ENCODE measurements around the gene RHCE. TPM values are rescaled to one million over a fixed set of nuclear protein-coding genes. Genes with fewer than 3 reads are reported as not detected.
"Not testable (repeated sequence)": the region's sequence is repeated elsewhere in the genome, so short reads cannot be mapped to it uniquely, and the experiment has no call there.

The RHCE gene
- total RNA-seq, 1 experiment from 2014 or later: 0.37 TPM

DNA sequence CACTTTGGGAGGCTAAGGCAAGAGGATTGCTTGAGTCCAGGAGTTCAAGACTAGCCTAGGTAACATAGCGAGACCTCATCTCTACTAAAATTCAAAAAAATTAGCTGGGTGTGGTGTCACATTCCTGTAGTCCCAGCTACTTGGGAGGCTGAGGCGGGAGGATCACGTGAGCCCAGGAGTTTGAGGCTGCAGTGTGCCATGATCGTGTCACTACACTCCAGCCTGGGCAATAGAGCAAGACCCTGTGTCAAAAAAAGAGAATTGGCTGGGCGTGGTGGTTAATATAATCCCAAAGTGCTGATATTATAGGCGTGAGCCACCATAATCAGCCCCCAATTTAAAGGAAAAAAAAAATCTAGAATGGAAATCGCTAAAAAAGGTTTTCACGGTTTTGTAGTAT is 17.0 kb upstream of the RHCE start:
- DNase-seq (ENCODE audit: low read depth, low spot score): no peak
- in situ Hi-C loops (cut with HindIII; ENCODE audit: low pct_unique_long_range_greater_than_20kb, low sequenced_read_pairs): no loop called here

DNA sequence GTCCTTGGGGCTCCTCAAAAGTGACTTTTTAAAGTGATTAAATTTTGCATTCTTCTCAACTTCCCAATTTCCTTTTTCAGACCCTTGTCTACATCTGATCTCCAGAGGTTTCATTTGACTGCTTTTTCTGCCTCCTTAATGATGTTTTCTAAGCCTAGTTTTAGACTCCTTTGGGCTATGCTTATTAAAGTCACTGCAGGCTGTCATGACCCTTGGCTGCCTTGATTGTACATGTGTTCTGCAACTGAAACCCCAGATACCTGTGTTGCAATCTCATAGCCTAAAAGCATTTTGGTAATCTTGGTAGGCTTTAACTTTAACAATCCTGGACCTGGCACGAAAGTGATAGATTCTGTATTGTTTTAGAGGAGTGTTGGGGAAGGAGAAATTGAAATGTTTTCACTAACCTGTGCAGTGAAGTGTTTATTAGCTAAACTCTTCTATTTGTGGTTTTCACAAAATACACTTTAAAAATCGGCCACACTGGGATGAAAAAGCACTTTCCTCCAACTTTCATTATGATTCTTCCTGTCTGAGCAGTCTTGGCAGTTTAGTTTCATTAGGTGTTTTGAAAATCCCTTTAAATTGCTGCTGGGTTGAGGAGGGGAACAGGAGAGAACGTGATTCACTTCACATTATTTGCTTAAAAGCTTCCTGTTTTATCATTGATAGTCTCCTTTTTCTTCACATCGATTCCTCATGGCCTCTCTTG is 14.9 kb upstream of the RHCE start:
- DNase-seq (ENCODE audit: low read depth, low spot score): no peak
- in situ Hi-C loops (cut with HindIII; ENCODE audit: low pct_unique_long_range_greater_than_20kb, low sequenced_read_pairs): no loop called here

DNA sequence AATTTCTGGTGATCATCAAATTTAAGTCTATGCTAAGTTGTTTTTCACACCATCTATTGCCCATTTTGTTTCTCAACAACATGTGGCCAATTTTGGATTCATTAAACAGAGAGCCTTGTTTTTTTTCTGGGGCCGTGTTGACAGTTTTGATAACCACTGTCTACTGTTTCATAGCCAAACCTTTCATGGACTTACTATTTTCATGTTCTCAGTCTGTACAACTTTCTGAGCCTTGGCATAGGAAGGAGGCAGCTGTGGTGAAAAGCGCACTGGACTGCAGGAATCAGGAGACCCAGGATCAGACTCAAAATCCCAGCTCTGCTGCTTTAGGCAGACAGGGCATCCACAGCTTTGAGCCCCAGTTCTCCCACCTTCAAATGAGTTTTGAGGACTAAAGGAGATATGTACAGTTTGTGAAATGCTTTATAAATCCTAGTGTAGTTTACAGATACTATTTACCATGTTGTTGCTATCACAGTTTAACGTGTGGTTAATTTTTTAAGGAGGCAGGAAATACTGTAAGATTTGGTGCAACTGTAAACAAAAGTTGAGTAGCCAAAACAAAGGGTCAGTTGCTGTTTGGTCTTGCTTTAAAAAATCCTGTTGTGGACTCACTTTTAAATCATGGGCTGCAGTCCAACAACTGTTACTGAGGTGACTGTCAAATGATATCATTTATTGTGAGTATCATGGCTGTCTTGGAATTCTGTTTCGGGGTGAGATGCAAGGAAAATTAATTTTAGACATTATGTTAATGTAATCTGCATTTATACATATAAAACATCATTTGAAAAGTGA is 13.0 kb upstream of the RHCE start:
- in situ Hi-C loops (cut with HindIII; ENCODE audit: low pct_unique_long_range_greater_than_20kb, low sequenced_read_pairs): no loop called here
- DNase-seq (ENCODE audit: low read depth, low spot score): no peak

DNA sequence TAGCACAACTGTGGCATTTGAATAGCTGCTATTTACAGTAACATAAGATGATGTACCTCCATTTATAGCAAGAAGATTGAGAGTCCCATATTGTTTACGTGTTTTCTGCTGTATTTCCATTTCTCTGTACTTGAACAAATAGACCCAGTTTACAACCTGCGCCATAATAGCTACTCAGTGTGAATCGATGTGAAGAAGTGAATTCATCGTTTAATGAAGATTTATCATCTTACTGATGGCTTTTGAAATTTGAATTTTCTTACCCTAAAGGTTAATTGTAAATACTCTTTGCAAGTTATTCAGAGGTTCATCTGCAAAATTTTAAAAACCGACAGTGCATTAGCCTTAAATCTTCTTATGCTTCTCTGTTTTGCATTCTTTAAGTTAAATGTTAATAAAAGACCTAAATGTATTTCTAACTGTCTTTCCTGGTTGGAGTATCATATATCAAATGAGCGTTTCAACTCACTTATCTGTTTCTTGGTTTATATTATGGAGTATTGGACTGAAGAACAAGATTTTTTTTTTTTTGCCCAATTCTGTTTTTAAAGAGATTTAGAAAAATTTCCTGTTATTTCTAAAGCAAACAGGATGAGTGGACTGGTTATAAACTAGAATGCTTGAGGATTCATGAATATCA is 12.2 kb upstream of the RHCE start:
- in situ Hi-C loops (cut with HindIII; ENCODE audit: low pct_unique_long_range_greater_than_20kb, low sequenced_read_pairs): no loop called here
- DNase-seq (ENCODE audit: low read depth, low spot score): no peak

DNA sequence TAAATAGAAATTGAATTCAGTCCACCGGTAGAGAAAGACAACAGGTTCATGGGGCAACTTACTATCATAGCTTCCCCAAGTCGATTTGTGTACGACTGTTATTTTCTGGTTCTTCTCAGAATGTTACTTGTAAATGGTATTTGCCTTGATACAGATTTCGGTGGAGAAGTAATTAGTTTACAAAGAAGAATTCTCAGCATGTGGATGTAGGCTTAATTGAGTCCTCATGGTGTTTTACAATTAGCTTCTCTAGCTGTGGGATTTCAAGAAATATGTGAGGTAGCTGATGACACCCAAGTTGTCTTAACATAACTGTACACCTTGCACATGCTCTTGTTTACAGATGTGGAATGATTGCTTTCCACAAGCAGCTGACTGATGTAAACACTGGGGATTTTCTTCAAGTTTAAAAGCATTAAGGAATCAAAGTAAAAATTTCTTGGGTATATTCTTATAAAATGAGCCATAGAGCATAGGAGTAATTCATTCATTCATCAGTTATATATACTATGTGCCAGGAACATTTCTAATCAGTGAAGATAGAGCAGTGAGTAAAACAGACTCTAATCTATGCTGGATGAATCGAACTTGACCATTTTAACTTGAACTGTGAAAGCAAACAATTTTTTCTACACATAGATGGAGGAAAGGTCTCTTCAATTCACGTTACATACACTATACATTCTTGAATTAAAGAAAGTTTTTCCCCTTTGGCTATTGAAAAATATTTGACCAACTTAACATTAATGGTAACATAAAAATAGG is 11.5 kb upstream of the RHCE start:
- in situ Hi-C loops (cut with HindIII; ENCODE audit: low pct_unique_long_range_greater_than_20kb, low sequenced_read_pairs): no loop called here
- DNase-seq (ENCODE audit: low read depth, low spot score): no peak

DNA sequence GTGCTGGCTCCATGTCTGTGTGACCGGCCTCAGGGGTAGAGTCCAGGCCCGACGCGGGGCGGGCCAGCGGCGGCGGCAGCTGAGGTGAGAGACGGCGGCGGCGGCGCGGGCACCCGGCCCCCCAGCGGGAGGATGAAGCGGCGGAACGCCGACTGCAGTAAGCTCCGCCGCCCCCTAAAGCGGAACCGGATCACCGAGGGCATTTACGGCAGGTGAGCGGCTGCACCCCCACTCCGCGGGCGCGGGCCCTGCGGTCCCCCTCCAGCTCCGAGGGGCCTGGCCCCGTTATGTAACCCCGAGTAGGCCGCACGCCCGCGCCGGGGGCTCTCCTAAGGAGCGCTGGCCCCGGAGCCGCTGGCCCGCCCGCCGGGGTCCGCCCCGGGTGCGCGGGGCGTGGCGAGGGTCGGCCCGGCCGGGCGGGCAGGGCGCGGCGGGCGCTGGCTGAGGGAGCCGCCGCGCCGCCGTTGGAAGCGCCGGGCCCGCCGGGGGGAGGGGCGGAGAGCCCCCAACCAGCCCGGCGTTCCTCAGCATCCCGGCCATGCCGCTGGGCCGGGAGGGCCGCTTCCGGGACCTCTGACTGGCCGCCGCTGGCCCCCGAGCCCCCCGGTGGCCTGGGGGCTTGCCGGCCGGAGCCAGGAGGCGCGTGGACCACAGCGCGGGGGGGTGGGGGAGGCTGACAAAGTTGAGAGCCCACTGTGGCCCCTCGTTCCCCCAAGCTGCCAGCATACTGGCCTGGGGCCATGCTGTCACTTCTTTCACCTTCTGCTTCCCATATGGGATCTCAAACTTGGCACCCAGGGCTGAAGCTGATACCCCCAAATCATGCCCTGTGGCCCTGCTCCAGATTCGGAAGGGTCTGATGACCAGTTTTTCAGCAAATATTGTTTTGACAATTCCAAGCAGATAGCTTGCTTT is 10.6 kb upstream of the RHCE start:
- DNase-seq (ENCODE audit: low read depth, low spot score): no peak
- in situ Hi-C loops (cut with HindIII; ENCODE audit: low pct_unique_long_range_greater_than_20kb, low sequenced_read_pairs): no loop called here

DNA sequence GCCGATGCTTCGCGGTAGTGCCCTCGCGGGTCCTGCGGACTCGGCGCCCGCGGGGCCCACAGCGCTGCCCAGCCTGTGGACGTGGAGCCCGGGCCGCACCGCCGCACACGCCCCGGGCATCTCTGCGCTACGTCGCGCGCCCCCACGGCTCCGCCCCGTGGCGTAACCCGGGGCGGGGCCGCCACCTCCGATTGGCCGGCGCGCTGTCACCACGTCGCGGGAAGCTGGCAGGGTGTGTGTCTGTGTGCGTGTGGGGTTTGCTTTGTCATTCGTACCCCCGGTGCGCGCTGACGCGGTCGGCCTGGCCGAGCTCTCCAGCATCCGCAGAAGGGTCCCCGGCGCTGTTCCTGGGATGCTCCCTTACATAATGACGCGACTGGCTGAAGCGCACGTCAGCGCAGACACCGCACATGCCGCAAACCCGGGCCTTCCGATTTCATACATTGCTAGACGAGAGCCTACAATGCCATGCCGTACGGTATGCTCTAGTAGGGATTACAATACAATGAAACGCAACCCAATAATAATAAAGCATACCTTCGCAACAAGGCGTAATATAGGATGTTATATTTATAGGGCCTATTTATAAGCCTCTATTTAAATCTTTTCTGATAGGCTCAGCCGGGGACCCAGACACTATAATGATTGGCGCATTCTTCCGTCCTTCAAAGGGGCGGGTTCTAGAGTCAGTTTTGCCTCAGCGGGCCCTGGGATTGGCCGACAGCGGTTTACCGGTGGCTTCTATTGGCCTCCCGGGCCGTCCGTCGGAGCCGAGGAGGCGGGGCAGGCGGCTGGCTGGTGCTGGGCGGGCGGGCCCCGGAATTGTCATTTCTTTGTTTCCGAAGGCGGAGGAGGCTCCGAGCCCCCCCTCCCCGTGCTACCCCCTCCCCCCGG is 9.7 kb upstream of the RHCE start, which contains the start of gene MACO1:
Gene MACO1, plus strand, starts transcription at position 825 of the 894 bp plus-strand sequence. CDS start 202 bp downstream, outside the sequence.
- peak; percentile 94 for DNase-seq (ENCODE audit: low read depth, low spot score)
- in situ Hi-C loops (cut with HindIII; ENCODE audit: low pct_unique_long_range_greater_than_20kb, low sequenced_read_pairs): no loop called here

DNA sequence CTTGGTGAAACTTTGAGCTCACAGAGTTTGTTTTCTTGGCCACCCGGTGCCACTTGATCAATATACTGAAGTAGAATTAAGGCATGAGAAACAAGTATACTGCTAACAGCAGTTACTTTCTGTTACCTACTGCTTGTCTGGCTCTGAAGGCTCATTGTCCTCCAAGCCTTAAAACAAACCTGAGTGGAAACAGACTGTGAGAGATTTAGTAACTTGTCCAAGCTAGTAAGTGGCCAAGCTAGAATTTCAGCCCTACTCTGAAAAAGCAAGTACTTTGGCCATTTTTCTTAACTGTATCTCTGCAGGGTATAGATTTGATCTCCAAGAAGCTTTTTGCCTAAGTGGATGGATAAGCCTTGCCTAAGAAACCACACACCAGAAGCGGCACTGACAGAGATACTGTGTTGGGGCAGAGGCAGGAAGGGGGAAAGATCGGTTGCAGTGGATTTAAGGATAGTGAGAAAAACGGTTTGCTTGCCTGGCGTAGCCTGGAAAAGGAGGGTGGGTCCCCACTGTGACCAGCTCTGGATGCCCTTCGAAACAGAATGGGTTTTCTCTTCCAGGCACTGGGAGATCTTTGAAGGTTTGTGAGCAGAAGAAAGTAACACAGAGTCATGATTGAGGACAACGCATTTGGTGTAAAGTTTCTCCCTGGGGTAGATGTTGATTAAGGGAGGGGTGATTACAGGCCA is 8.0 kb upstream of the RHCE start:
- in situ Hi-C loops (cut with HindIII; ENCODE audit: low pct_unique_long_range_greater_than_20kb, low sequenced_read_pairs): no loop called here
- DNase-seq (ENCODE audit: low read depth, low spot score): no peak

DNA sequence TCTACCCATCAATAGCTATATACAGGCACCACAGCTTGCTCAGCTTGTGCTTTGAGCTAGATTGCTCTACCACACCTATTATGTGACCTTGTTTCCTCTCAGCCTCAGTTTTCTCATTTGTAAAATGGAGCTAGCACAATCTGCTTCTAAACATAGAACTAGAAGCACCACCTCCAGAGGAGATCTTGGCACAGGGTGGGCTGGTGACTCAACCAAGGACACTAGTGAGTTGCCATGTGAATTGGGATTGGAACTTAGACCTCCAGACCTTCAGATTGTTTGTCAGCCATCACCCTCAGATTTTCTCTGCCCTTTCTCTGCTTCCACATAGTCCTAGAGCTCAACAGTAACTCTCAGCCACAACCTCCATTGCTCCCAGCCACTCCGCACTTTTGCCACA is 7.1 kb upstream of the RHCE start:
- in situ Hi-C loops (cut with HindIII; ENCODE audit: low pct_unique_long_range_greater_than_20kb, low sequenced_read_pairs): no loop called here

DNA sequence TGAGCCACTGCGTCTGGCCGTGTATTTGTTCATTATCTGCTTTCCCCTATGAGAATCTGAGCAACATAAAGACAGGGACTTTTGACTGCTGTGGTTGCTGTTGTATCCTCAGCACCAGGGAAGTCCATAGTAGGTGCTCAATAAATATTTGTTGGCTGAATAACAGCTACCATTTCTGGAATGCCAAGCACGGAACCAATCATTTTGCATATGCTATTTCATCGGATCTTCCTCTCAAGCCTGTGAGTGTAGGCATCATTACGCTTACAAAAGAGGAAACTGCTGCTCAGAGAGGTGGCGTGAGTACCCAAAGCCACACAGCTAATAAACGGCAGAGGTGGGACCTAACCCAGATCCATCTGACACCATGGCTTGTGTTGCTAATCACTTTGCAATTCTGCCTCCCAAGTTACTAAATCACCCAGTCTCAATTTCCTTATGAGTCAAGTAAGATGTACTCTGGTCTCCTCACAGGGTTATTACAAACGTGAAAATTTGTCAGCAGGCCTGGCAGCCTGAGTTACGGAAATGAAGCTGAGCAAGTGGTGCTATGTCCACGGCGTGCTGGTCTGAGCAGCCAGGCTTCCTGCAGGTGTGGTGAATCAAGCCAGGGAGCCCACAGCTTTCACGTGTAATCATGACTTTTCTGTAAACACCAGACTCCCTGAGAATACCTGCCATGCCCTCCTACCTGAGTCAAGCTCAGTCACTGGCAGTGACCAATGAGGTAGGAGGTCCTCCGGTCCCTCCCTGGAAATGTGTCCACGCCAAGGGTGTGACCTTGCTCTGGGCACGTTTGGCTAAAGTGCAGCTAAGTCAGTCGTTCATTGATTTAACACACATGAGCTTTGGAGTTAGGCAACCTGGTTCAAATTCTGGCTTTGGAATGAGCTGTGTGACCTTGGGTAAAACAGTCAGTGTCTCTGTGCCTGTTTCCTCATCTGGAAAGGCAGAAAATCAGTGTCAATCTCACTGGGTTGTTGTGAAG is 4.8 kb upstream of the RHCE start:
- in situ Hi-C loops (cut with HindIII; ENCODE audit: low pct_unique_long_range_greater_than_20kb, low sequenced_read_pairs): no loop called here
- no peak for DNase-seq (ENCODE audit: low read depth, low spot score)

More for the DNA sequence above, 7.1 kb upstream of the RHCE start:
- no peak for DNase-seq (ENCODE audit: low read depth, low spot score)

DNA sequence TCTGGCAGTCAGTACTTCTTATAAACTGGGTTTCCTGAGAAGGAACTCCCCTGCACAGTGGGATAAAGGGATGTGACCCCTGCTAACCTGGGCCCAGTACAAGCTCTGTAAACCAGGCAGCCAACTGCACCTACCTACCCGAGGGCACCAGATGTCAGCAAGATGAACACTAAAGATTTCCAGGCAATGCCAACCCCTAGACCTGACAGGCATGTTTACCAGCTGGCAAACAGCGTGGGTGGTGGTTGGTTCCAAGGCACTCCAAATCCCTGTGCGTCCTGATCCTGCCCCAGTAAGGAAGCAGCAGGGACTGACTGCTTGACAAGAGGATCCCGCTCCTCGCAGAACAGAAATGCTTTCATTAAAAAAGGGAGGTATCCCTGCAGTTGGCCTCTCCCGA is 2.6 kb upstream of the RHCE start:
- in situ Hi-C loops (cut with HindIII; ENCODE audit: low pct_unique_long_range_greater_than_20kb, low sequenced_read_pairs): not testable (repeated sequence)

DNA sequence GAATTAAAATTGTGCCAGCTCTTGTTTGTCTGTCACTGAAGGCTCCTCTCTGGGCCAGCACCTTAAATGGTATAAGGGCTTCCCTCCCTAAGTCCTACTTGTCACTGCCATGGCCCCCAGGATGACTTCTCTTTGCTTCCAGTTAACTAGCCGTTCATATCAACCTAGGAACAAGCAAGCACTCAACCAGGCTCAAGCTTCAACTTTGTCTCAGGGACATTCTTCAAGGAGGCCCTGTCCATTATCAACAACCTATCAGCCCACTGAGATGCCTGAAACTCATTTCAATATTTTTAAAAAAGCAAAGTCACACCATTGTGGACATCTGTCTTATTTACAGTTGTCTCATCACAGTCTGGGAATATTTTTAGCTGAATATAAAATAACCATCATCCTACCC is 1.3 kb downstream of the RHCE start:
- DNase-seq (ENCODE audit: low read depth, low spot score); in situ Hi-C loops (cut with HindIII; ENCODE audit: low pct_unique_long_range_greater_than_20kb, low sequenced_read_pairs): not testable (repeated sequence)

More for the DNA sequence above, 2.6 kb upstream of the RHCE start:
- not testable (repeated sequence) for DNase-seq (ENCODE audit: low read depth, low spot score)

DNA sequence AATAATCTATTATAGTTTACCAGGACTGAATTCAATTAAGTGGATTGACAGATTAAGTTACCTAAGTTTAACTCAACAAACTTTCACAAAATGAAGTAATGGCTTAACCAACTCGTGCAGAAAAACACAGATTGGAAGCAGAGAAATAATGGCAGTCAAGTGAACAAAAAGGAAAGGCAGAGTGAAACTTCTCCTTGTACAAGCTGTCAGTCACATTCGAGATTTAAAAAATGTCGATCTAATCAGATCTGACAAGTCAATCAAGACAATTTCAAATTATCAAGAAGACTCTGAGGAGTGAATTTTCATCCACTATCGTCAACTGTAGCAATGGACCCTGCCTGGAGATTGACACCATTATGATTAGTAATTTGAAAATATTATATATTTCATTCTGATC is 3.3 kb downstream of the RHCE start:
- DNase-seq (ENCODE audit: low read depth, low spot score); in situ Hi-C loops (cut with HindIII; ENCODE audit: low pct_unique_long_range_greater_than_20kb, low sequenced_read_pairs): not testable (repeated sequence)

DNA sequence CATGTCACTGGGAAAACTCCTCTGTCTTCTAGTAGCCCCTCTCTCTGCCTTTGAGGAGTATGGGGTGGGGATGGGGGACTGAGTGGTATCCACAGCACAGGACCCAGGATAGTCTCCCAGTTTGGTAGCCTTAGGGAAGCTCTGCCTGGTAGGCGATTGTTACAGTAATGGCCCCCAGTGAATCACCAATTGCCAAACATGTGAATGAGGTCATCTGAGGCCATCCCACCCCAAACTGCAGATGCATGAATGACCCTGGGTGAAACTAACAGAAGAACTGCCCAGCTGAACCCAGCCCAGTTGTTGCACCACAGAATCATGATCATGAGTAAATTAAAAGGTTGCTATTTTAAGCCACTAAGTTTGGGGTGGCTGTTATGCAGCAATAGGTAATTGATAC is 6.0 kb downstream of the RHCE start:
- in situ Hi-C loops (cut with HindIII; ENCODE audit: low pct_unique_long_range_greater_than_20kb, low sequenced_read_pairs); DNase-seq (ENCODE audit: low read depth, low spot score): not testable (repeated sequence)

Measured in SK-MEL-5 (cell line).